Pericardium fibroblast (primary cell): Measurements from ENCODE around the gene KDM4E. TPM values are rescaled to one million over a fixed set of nuclear protein-coding genes. Genes with fewer than 3 reads are reported as not detected.

Experiments
- total RNA-seq: library from RNA; depleted of rRNA; stranded (reverse); fragments of >200 nt; gene quantifications from 2 replicates; pipeline ENCODE4 v1.2.3, GENCODE V29; 2015

KDM4E gene
- not detected in 2 replicates for total RNA-seq

GRCh38 chr11:95024958-95025357, at the start of gene KDM4E:
TSS of gene KDM4E (plus strand) at chr11:95025258. CDS start at chr11:95025558, 300 bp downstream.

GRCh38 chr11:95049122-95049521, 24.1 kb downstream of the KDM4E start, which contains the start of gene KDM4F:
TSS of gene KDM4F (plus strand) at chr11:95049422.

GRCh38 chr11:95066716-95067038, 41.6 kb downstream of the KDM4E start, which contains the start of gene SRSF8:
TSS of gene SRSF8 (plus strand) at chr11:95066919. CDS start at chr11:95067227, 308 bp downstream.

Other genes starting within 250 kb of the KDM4E start
- 26.0 and 35.2 TPM in 2 replicates for gene CWC15, start 51.7 kb upstream of the KDM4E start, total RNA-seq
- gene KDM4D, start 51.5 kb upstream of the KDM4E start, total RNA-seq = 0.35 and 0.77 TPM in 2 replicates
- gene KDM4F, start 24.2 kb downstream of the KDM4E start, total RNA-seq = not detected in 2 replicates
- gene SRSF8, start 41.7 kb downstream of the KDM4E start, total RNA-seq = 29.9 and 36.3 TPM in 2 replicates
- gene ENDOD1, start 64.6 kb downstream of the KDM4E start, total RNA-seq = 18.1 and 59.5 TPM in 2 replicates
- 28.2 and 31.7 TPM in 2 replicates for gene SESN3, start 205.9 kb downstream of the KDM4E start, total RNA-seq